ENCODE results near the gene PPCDC.

GRCh38 chr15:75025107-75025506, 1.7 kb downstream of the PPCDC start:
- TF ChIP-seq EZH2phosphoT487 (IDR thresholded peaks at IDR 0.05; ENCODE audit: borderline replicate concordance) (no peak), CTCF (conservative IDR thresholded peaks at IDR 0.05; ENCODE audit: low read length) (no peak)
